Measurements from ENCODE around the gene CT55.
"Not testable (repeated sequence)": the region's sequence is repeated elsewhere in the genome, so short reads cannot be mapped to it uniquely, and the experiment has no call there.

CT55 gene

GRCh38 chrX:135178636-135179035 is 7.4 kb upstream of the CT55 start (continued):
- TF ChIP-seq, protein P1, sequence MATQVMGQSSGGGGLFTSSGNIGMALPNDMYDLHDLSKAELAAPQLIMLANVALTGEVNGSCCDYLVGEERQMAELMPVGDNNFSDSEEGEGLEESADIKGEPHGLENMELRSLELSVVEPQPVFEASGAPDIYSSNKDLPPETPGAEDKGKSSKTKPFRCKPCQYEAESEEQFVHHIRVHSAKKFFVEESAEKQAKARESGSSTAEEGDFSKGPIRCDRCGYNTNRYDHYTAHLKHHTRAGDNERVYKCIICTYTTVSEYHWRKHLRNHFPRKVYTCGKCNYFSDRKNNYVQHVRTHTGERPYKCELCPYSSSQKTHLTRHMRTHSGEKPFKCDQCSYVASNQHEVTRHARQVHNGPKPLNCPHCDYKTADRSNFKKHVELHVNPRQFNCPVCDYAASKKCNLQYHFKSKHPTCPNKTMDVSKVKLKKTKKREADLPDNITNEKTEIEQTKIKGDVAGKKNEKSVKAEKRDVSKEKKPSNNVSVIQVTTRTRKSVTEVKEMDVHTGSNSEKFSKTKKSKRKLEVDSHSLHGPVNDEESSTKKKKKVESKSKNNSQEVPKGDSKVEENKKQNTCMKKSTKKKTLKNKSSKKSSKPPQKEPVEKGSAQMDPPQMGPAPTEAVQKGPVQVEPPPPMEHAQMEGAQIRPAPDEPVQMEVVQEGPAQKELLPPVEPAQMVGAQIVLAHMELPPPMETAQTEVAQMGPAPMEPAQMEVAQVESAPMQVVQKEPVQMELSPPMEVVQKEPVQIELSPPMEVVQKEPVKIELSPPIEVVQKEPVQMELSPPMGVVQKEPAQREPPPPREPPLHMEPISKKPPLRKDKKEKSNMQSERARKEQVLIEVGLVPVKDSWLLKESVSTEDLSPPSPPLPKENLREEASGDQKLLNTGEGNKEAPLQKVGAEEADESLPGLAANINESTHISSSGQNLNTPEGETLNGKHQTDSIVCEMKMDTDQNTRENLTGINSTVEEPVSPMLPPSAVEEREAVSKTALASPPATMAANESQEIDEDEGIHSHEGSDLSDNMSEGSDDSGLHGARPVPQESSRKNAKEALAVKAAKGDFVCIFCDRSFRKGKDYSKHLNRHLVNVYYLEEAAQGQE (tag by site-specific recombination; IDR thresholded peaks at IDR 0.05) = no peak
- TF ChIP-seq IKZF3 (tag by site-specific recombination; IDR thresholded peaks at IDR 0.05) (no peak), ZNF169 (tag by site-specific recombination; IDR thresholded peaks at IDR 0.05) (no peak), ZNF548 (tag by site-specific recombination; IDR thresholded peaks at IDR 0.05) (no peak), ZBTB44 (tag by site-specific recombination; IDR thresholded peaks at IDR 0.05) (no peak)

DNA sequence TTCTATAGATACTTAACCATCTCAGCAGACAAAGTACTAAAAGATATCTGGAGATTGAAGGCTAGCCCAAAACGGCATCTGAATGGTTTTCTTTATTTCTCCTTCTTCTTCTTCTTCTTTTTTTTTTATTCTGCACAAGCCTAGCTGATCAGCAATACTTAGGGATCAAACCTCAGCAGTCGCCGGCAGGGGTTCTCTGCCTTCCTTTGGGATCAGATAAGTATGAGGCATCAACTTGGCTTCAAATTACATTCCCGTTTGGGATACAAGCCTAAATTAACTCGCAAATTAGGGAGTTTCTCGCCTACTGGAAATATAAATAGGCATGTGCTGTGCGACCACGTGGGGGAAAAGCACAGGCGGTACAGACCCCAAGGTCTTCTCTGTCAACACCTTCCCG is 730 bp downstream of the CT55 start:
- no peaks in the 10 kb centered on the region; the same call in 1 of the 2 replicates for H3K9me3 ChIP-seq (ENCODE audit: control insufficient read depth, insufficient read depth, low read depth, low read length)
- no peaks in the 10 kb centered on the region for H3K4me1 ChIP-seq (ENCODE audit: control insufficient read depth, insufficient read depth, low read length)
- TF ChIP-seq ZNF10 (tag by site-specific recombination; IDR thresholded peaks at IDR 0.05) (peak; percentile 80), ZNF626 (tag by site-specific recombination; IDR thresholded peaks at IDR 0.05) (no peak), MZF1 (tag by site-specific recombination; IDR thresholded peaks at IDR 0.05; ENCODE audit: borderline replicate concordance) (no peak)
- ChIA-PET CTCF (no interaction called here), POLR2A (no interaction called here)
- no peak overlapping the region for H3K27ac ChIP-seq (ENCODE audit: extremely low read depth, low read depth, low read length)
- H3K4me3 ChIP-seq (ENCODE audit: low read depth, low read length) = no peak overlapping the region
- H3K36me3 ChIP-seq (ENCODE audit: control insufficient read depth in 2 of 2, insufficient read depth in 1 of 2, low read length in 2 of 2) = no peaks in the 10 kb centered on the region

DNA sequence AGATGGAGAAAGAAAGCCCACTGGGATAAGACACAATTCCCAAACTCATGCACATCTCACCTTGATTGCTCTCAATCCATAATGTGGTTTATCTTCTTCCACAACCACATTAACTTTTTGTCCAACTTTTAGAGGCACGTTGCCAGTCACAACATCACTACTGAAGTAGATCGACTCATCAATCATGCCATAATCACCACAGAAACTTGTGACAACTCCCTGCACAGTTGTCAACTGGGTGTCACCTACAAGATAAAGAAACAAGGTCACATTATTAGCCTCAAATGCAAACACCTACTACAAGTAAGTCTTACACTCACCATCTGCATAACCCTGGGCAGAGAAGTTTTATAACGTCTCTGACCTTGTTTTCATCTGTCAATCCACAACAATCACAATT is 1.7 kb downstream of the CT55 start:
- H3K4me1 ChIP-seq (ENCODE audit: control insufficient read depth, insufficient read depth, low read length); H3K27ac ChIP-seq (ENCODE audit: extremely low read depth, low read depth, low read length); H3K9me3 ChIP-seq (ENCODE audit: control insufficient read depth, insufficient read depth, low read depth, low read length); H3K36me3 ChIP-seq (ENCODE audit: control insufficient read depth in 2 of 2, insufficient read depth in 1 of 2, low read length in 2 of 2); H3K4me3 ChIP-seq (ENCODE audit: low read depth, low read length); POLR2A ChIA-PET: not testable (repeated sequence)
- CTCF ChIA-PET = interaction anchor here (0.5 to 1.0 kb wide), 3 partner anchors 10 to 17 kb away, joined by 3 read pairs; no protein-coding TSS in a partner anchor

DNA sequence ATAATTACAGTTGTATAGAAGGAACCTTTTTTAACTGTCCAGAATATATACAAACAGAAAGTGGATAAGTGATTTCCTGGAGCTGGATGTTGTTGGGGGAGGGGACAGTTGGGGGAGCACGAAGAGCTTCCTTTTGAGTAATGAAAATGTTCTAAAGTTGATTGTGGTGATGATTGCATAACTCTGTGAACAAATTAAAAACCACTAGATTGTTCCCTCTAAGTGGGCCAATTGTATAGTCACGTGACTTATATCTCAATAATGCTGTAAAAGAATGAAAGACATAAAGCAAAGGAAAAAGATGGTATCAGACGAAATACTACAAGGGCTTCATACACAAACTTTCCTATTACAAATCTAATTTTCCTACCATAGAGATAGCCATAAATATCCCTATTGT is 2.7 kb downstream of the CT55 start:
- ChIA-PET CTCF (interaction anchor here (0.9 to 1.8 kb wide), 3 partner anchors 12 to 57 kb away, joined by 3 to 5 read pairs (median 3); no protein-coding TSS in a partner anchor), POLR2A (no interaction called here)
- Histone ChIP-seq H3K36me3 (ENCODE audit: control insufficient read depth in 2 of 2, insufficient read depth in 1 of 2, low read length in 2 of 2) (no peaks in the 10 kb centered on the region), H3K9me3 (ENCODE audit: control insufficient read depth, insufficient read depth, low read depth, low read length) (no peaks in the 10 kb centered on the region; the same call in 1 of the 2 replicates), H3K4me3 (ENCODE audit: low read depth, low read length) (no peak overlapping the region), H3K27ac (ENCODE audit: extremely low read depth, low read depth, low read length) (no peak overlapping the region), H3K4me1 (ENCODE audit: control insufficient read depth, insufficient read depth, low read length) (no peaks in the 10 kb centered on the region)
- TF ChIP-seq ZNF16 (tag by site-specific recombination; IDR thresholded peaks at IDR 0.05; ENCODE audit: low read depth) (no peak), BCL11B (tag by site-specific recombination; IDR thresholded peaks at IDR 0.05; ENCODE audit: low read depth) (no peak), ZNF654 (tag by site-specific recombination; IDR thresholded peaks at IDR 0.05; ENCODE audit: low read depth) (no peak), HOXA7 (CRISPR knock-in tag; IDR thresholded peaks at IDR 0.05; ENCODE audit: borderline replicate concordance) (no peak), GFI1B (tag by site-specific recombination; IDR thresholded peaks at IDR 0.05) (no peak), ZNF626 (tag by site-specific recombination; IDR thresholded peaks at IDR 0.05) (no peak), ZNF280D (tag by site-specific recombination; IDR thresholded peaks at IDR 0.05) (no peak), ZBTB20 (tag by site-specific recombination; IDR thresholded peaks at IDR 0.05) (no peak), ZNF521 (tag by site-specific recombination; IDR thresholded peaks at IDR 0.05) (no peak), KLF7 (tag by site-specific recombination; IDR thresholded peaks at IDR 0.05; ENCODE audit: borderline replicate concordance) (no peak), ZNF629 (tag by site-specific recombination; IDR thresholded peaks at IDR 0.05) (no peak), ZNF529 (tag by site-specific recombination; IDR thresholded peaks at IDR 0.05; ENCODE audit: insufficient replicate concordance) (no peak), ZNF560 (tag by site-specific recombination; IDR thresholded peaks at IDR 0.05; ENCODE audit: borderline replicate concordance) (no peak)
- TF ChIP-seq, protein P2, sequence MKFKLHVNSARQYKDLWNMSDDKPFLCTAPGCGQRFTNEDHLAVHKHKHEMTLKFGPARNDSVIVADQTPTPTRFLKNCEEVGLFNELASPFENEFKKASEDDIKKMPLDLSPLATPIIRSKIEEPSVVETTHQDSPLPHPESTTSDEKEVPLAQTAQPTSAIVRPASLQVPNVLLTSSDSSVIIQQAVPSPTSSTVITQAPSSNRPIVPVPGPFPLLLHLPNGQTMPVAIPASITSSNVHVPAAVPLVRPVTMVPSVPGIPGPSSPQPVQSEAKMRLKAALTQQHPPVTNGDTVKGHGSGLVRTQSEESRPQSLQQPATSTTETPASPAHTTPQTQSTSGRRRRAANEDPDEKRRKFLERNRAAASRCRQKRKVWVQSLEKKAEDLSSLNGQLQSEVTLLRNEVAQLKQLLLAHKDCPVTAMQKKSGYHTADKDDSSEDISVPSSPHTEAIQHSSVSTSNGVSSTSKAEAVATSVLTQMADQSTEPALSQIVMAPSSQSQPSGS (tag by site-specific recombination; IDR thresholded peaks at IDR 0.05; ENCODE audit: low read depth) = no peak

Measured in HEK293 (cell line).